ENCODE results near the gene PCYT1A. TPM values are rescaled to one million over a fixed set of nuclear protein-coding genes. Genes with fewer than 3 reads are reported as not detected.

PCYT1A gene
- total and polyA plus RNA-seq, 2 donors (not counting 3 experiments of a cell fraction or from before 2014, with no cell fraction given), result 50.3 to 65.5 TPM

GRCh38 chr3:196275126-196275525 is 12.4 kb downstream of the PCYT1A start:
- Histone ChIP-seq H3K27me3 (ENCODE audit: control insufficient read depth in 2 of 2, insufficient read depth in 2 of 2, low read length in 2 of 2) (no peaks in the 10 kb centered on the region), H3K9me3 (replicated peaks; ENCODE audit: control insufficient read depth, insufficient read depth, low read length) (no peaks in the 10 kb centered on the region), H3K4me1 (ENCODE audit: control insufficient read depth, extremely low read depth, insufficient read depth, low read length) (peaks cover 2% of the 10 kb centered on the region), H4K20me1 (replicated peaks; ENCODE audit: control insufficient read depth, extremely low read depth, insufficient read depth, low read length) (no peaks in the 10 kb centered on the region), H3K9ac (replicated peaks; ENCODE audit: extremely low read depth, insufficient read depth, low read length) (no peak overlapping the region), H3K4me2 (ENCODE audit: insufficient read depth, low read length) (no peak overlapping the region), H3K36me3 (ENCODE audit: control insufficient read depth in 2 of 2, extremely low read depth in 1 of 2, insufficient read depth in 2 of 2, low read length in 2 of 2) (peaks cover 0 to 6% of the 10 kb centered on the region in 2 experiments), H3K79me2 (ENCODE audit: control insufficient read depth, insufficient read depth, low read length) (peaks cover 57% of the 10 kb centered on the region), H3K4me3 (replicated peaks in 1 of 3; ENCODE audit: insufficient read depth in 1 of 3, low read depth in 1 of 3, low read length in 3 of 3) (no peak overlapping the region), H3K27ac (ENCODE audit: insufficient read depth, low read depth, low read length) (no peak overlapping the region), H2AFZ (ENCODE audit: low read depth, low read length) (no peak overlapping the region), H3K9me1 (replicated peaks; ENCODE audit: control insufficient read depth, extremely low read depth, insufficient read depth, low read length) (no peaks in the 10 kb centered on the region)
- BruUV-seq (replicated peaks), result no TSS peak
- no peak for DNase-seq (ENCODE audit: low read depth, low spot score)
- intact Hi-C loops (cut with micrococcal nuclease), result no loop called here
- CTCF ChIA-PET, result no interaction called here
- TF ChIP-seq MYC (IDR thresholded peaks at IDR 0.05; ENCODE audit: low read depth, low read length) (no peak), POLR2A (IDR thresholded peaks at IDR 0.05; ENCODE audit: low read depth, low read length) (no peak), CTCF (IDR thresholded peaks at IDR 0.05; ENCODE audit: extremely low read depth in 1 of 2, insufficient read depth in 1 of 2, low read depth in 1 of 2, low read length in 2 of 2) (no peak), JUN (IDR thresholded peaks at IDR 0.05; ENCODE audit: borderline replicate concordance, insufficient read depth, insufficient read length, low read depth) (no peak), GATA2 (IDR thresholded peaks at IDR 0.05; ENCODE audit: insufficient read depth, insufficient read length, low read depth, low read length) (no peak)
- no peak for FAIRE-seq
- POLR2A ChIA-PET, result no interaction called here
- dilution Hi-C loops (cut with MboI; ENCODE audit: extremely low pct_ligation_motif_present, low sequenced_read_pairs), result loop anchor here (10.0 kb wide), 1 partner anchor 170 kb away; no protein-coding TSS in a partner anchor

GRCh38 chr3:196274585-196274984 is 12.9 kb downstream of the PCYT1A start:
- Histone ChIP-seq H4K20me1 (replicated peaks; ENCODE audit: control insufficient read depth, extremely low read depth, insufficient read depth, low read length) (no peaks in the 10 kb centered on the region), H3K4me1 (ENCODE audit: control insufficient read depth, extremely low read depth, insufficient read depth, low read length) (peaks cover 2% of the 10 kb centered on the region), H3K4me2 (ENCODE audit: insufficient read depth, low read length) (no peak overlapping the region), H2AFZ (ENCODE audit: low read depth, low read length) (no peak overlapping the region), H3K36me3 (ENCODE audit: control insufficient read depth in 2 of 2, extremely low read depth in 1 of 2, insufficient read depth in 2 of 2, low read length in 2 of 2) (peaks cover 0 to 6% of the 10 kb centered on the region in 2 experiments), H3K79me2 (ENCODE audit: control insufficient read depth, insufficient read depth, low read length) (peaks cover 54% of the 10 kb centered on the region), H3K9ac (replicated peaks; ENCODE audit: extremely low read depth, insufficient read depth, low read length) (no peak overlapping the region), H3K4me3 (replicated peaks in 1 of 3; ENCODE audit: insufficient read depth in 1 of 3, low read depth in 1 of 3, low read length in 3 of 3) (no peak overlapping the region), H3K27me3 (ENCODE audit: control insufficient read depth in 2 of 2, insufficient read depth in 2 of 2, low read length in 2 of 2) (no peaks in the 10 kb centered on the region), H3K9me3 (replicated peaks; ENCODE audit: control insufficient read depth, insufficient read depth, low read length) (no peaks in the 10 kb centered on the region), H3K9me1 (replicated peaks; ENCODE audit: control insufficient read depth, extremely low read depth, insufficient read depth, low read length) (no peaks in the 10 kb centered on the region), H3K27ac (ENCODE audit: insufficient read depth, low read depth, low read length) (no peak overlapping the region)
- dilution Hi-C loops (cut with MboI; ENCODE audit: extremely low pct_ligation_motif_present, low sequenced_read_pairs) (loop anchor here (10.0 kb wide), 1 partner anchor 170 kb away; no protein-coding TSS in a partner anchor), intact Hi-C loops (cut with micrococcal nuclease) (no loop called here)
- POLR2A ChIA-PET, result no interaction called here
- CTCF ChIA-PET, result no interaction called here
- DNase-seq (ENCODE audit: low read depth, low spot score) (no peak), FAIRE-seq (no peak)
- TF ChIP-seq EZH2 (IDR thresholded peaks at IDR 0.05; ENCODE audit: borderline replicate concordance, low read depth, low read length, severe bottlenecking), result no peak
- no peak for TF ChIP-seq CTCF (IDR thresholded peaks at IDR 0.05; ENCODE audit: extremely low read depth in 1 of 2, insufficient read depth in 1 of 2, low read depth in 1 of 2, low read length in 2 of 2)
- TF ChIP-seq POLR2AphosphoS5 (IDR thresholded peaks at IDR 0.05; ENCODE audit: insufficient read depth, low read depth, low read length), result no peak
- no peak for TF ChIP-seq POLR2A (IDR thresholded peaks at IDR 0.05; ENCODE audit: low read depth, low read length)
- no peak for TF ChIP-seq MYC (IDR thresholded peaks at IDR 0.05; ENCODE audit: low read depth, low read length)
- TF ChIP-seq GATA2 (IDR thresholded peaks at IDR 0.05; ENCODE audit: insufficient read depth, insufficient read length, low read depth, low read length), result no peak
- TF ChIP-seq JUN (IDR thresholded peaks at IDR 0.05; ENCODE audit: borderline replicate concordance, insufficient read depth, insufficient read length, low read depth), result no peak
- no peak for TF ChIP-seq FOS (IDR thresholded peaks at IDR 0.05; ENCODE audit: borderline replicate concordance, insufficient read depth, low read length)
- no TSS peak for BruUV-seq (replicated peaks)
